RCC 7860 (cell line): Measurements from ENCODE around the gene NHSL2.
"Not testable (repeated sequence)": the region's sequence is repeated elsewhere in the genome, so short reads cannot be mapped to it uniquely, and the experiment has no call there.

Experiments used
- DNase-seq: peaks from one replicate; pipeline ENCODE4 v3.0.0-alpha.2; 2015; ENCODE audit warnings: low spot score
- FAIRE-seq: peaks from 2 replicates; lab custom pipeline; 2012; peaks lifted over from hg19 to GRCh38; lab: Jason Lieb, UNC

NHSL2 gene

DNA sequence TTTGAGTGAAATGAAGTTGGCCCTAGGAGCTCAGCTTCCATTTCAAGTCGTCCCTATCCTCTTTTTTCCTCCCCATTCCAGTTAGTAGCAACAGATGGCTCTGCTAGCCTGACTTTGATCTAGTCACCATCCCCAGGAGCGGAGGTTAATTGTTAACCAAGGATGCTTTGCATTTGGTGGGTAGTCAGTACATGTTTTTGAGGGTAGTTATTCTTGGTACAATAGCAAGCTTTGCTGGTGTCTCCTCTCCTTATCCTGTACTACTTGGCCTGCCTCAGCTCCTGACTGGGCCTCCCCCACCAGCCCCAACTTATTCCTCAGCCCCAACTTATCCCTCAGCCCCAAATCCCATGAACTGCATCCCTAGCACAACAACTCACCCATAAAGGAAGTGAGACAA lies 235.9 kb downstream of the NHSL2 start:
- DNase-seq (no peak), FAIRE-seq (no peak)

DNA sequence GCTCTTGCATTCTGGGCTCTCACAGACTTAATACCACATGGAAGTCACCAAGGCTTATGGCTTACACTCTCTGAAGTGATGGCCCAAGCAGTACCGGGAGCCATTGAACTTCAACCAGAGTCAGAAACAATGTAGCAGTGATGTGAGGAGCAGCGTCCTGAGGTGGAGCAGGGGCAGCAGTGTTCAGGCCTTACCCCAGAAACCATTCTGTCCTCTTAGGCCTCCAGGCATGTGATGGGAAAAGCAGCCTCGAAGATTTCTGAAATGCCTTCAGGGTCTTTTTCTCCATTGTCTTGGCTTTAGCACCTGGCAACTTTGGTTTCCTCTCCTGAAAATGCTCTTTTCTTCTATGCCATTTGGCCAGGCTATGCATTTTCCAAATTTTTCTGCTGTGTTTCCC lies 248.1 kb downstream of the NHSL2 start:
- DNase-seq (no peak), FAIRE-seq (no peak)

DNA sequence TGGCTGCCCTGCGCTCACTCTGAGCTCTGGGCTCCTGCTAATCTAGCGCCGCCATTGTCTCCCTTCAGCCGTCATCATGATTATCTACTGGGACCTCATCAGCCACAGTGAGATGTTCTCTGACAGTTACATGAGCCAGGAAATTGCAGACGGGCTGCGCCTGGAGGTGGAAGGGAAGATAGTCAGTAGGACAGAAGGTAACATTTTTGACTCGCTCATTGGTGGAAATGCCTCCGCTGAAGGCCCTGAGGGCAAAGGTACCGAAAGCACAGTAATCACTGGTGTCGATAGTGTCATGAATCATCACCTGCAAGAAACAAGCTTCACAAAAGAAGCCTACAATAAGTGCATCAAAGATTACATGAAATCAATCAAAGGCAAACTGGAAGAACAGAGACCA lies 249.1 kb downstream of the NHSL2 start:
- no peak for DNase-seq
- no peak for FAIRE-seq

DNA sequence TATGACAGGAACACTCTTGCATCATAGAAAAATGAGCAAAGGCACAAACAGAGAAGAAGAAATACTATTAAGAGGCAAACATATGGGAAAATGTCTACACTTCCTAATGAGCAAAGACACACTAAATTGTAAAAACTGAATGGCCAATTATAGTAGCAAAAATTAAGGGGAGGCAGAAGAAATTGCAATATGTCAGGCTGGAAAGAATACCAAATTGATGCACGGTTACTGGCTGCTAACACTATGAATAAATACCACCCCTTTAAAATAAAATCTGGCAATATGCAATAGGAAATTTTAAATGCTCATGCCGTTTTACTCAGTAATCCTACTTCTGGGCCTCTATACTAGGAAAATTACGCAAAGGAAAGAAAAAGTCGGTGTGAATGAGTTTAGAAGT lies 254.9 kb downstream of the NHSL2 start:
- DNase-seq: no peak
- FAIRE-seq: no peak

DNA sequence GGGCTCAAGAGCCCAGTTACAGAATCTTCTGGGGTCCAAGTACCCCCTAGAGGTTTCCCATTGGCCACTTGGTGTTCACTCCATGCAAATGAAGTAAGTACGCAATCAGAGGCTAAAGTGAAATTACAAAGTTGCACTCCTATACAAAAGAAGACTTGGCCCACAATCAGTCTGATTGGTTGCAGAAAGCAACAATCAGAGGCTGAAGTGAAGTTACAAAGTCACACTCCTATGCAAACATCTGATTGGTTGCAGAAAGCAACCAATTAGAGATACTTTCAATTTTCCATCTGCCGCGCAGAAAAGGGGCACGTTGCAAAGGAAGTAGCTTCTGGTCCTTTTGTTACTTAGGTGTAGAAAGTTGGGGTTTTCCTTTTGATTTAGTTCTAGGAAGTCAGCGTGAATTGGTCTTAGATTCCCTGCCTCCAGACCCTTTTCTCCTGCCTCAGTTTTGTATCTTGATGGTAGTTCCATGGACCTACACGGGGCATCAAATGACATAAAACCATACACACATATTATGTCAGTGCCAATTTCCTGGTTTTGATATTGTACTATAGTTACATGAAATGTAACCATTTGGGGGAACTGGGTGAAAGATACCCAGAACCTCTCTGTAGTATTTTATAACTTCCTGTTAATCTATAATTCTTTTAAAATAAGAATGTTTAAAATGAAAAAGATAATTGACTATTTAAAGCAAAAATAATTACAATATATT lies 258.5 kb downstream of the NHSL2 start:
- FAIRE-seq (no peak), DNase-seq (no peak)

DNA sequence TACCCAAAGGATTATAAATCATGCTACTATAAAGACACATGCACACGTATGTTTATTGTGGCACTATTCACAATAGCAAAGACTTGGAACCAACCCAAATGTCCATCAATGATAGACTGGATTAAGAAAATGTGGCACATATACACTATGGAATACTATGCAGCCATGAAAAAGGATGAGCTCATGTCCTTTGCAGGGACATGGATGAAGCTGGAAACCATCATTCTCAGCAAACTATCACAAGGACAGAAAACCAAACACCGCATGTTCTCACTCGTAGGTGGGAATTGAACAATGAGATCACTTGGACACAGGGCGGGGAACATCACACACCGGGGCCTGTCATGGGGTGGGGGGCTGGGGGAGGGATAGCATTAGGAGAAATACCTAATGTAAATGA lies 265.6 kb downstream of the NHSL2 start:
- not testable (repeated sequence) for FAIRE-seq

DNA sequence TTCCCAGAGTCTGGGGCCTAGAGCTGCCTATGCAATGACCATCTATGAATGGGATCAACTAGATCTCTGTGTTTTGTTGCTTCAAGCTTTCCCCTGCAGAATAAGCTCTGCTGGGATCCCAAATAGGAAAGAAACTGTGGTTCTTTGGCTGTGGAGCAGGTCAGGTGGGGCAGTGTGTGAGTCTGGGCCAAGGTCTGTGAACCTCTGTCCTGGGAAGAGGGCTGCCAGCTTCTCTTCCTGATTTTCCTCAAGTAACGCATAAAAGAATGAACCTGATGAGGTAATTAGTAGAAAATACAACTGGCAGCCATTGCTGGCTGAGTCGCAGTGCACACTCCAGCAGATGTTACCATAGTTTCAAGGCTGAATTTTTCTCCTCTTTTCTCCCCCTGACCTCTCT lies 266.3 kb downstream of the NHSL2 start:
- DNase-seq (no peak), FAIRE-seq (no peak)

More for the DNA sequence above, 265.6 kb downstream of the NHSL2 start:
- DNase-seq: not testable (repeated sequence)

DNA sequence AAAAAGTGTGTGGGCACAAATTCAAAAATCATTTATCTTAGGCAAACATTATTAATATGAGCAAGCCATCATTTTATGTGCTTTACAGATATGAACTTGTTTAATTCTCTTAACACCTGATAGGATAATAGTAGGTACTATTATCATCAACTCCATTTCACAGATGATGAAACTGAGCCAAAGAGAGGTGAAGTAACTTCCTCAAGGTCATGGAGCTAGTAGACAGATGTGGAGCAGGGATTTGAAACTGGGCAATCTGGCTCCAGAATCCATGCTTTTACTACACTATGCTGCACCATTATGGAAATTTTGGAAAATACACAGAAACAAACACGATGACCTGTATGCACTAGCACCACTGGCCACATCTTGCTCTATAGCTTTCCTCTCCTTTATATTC lies 269.9 kb downstream of the NHSL2 start:
- DNase-seq: no peak
- no peak for FAIRE-seq

DNA sequence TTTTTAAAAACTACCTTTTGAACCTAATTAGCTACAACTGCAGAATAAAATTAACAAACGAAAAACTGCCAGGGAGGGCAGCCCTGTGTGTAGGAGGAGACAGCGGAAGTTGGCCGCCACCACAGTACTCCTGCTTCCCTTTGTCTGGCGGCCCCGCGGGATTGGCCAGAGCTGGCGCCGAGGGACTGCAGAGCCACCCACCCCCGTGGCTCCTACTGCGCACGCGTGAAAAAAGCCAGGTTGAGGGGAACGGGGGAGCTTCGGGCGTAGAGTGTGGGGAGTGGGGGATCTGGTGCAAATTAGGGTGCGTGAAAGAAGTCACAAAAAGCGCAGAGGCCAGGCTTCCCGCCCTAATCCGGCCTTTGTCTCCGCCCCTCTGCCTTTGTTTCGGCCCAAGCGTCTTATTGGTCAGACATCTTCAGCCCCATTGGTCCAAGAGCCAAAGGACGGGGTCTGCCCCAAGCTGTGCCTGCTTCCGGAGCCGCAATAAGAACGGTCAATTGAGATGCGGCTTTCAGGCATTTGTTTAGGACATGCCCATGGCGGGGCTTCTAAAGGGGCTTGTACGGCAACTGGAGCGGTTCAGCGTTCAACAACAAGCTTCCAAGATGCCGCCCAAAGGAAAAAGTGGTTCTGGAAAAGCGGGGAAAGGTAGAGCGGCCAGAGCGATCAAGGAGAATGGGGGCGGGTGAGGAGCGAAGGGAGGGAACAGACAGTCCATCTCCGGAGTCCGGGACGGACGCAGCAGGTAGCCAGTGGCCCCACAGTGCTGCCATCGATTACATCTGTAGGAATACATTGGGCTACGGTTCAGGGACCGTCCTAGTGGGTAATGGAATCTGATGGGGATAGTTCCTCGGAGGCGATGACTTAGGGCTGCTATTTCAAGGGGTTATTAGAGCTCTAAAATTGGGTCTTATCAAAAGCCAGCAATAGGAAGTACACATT lies 270.8 kb downstream of the NHSL2 start, which contains the start of gene PIN4:
Gene PIN4 (plus strand): TSS at position 580 of the 948 bp plus-strand sequence. CDS start 29 bp downstream, at position 609.
- peak; percentile 88 for FAIRE-seq
- peak; percentile 91 for DNase-seq

DNA sequence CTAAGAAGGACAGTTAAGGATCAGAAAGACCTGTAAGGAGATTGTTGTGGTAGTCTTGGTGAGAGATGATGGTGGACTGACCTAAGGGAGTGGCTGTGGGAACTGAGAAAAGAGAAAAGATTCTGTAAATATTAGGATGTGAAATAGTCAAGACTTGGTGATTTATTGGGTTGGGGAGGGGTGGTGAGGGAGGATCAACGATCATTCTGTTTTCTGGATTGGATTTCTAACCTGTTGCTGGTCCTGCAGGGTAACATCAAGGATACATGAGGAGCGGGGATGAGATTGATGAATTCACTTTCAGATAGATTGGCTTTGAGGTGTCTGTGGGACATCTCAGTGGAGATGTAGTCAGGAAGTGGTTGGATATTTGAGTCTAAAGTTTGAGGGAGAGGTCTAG lies 272.3 kb downstream of the NHSL2 start:
- DNase-seq: no peak
- FAIRE-seq: no peak

DNA sequence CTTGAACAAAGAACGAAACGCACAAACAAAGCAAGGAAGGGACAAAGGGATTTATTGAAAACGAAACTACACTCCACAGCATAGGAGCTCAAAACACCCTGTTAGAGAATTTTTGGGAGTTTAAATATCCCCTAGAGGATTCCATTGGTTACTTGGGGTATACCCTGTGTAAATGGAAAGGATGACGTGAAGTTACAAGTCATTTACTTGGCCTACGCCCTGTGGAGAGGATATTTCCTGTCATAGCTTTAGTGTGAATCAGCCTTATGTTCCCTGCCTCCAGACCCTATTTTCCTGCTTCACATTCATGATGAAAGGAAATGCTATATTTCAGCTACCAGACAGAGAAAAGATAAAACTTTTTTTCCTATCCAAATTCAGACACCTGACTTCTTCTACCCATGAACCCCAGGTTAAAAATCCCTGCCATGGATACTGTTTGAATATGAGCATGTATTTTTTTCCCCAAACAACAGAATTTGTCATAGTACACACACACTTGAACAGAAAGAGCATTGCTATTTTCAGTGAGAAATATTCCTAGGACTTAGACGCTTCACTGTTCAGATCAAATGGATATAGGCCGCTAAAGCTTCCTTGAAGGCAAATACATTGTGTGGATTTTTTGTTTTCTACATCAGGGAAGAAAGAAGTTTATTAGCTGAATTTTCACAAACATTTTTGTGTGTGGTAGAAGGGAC lies 291.3 kb downstream of the NHSL2 start:
- DNase-seq: peak; percentile 33
- FAIRE-seq: peak; percentile 46
